ENCODE measurements around the gene IDH3G. TPM values are rescaled to one million over a fixed set of nuclear protein-coding genes. Genes with fewer than 3 reads are reported as not detected.

Gene IDH3G
- total and polyA plus RNA-seq, 8 donors: 31.0 to 186 (median 54.2) TPM

DNA sequence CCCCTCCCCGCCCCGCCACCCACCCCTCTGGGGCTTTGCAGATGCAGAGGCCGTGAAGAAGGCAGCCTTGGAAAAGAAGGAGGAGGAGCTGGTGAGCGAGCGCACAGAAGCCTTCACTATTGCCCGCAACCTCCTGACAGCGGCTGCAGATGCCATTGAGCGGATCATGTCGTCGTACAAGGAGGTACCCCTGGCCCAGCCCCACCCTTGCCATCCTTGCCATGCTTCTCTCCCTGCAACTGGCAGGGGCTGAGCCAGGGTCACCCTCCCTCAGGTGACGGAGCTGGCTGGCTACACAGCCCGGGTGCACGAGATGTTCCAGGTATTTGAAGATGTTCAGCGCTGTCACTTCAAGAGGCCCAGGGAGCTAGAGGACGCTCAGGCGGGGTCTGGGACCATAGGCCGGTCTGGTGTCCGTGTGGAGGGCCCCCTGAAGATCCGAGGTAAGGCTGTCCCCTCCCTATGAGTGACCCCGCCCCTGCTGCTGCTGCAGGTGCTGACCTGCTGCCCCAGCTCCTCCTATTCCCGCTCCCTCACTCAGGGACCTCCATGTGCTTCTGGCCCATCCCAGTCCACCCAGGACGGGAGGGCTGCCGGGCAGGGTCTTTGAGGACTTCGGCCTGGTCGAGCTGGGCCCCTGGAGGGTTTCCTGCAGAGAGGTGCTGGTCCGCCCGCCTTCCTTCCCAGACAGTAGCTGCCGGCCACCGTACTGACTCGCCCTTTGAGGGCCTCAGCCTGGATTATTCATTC lies 57.9 kb downstream of the IDH3G start:
- peaks cover 0 to 21% (median 6%) of the 10 kb centered on the region in 4 donors for H3K9me3 ChIP-seq
- no peaks in the 10 kb centered on the region for H3K4me1 ChIP-seq
- intact Hi-C loops (cut with DNase I; ENCODE audit: low total_unique reads): no loop called here
- H3K36me3 ChIP-seq: peaks cover 0 to 55% (median 35%) of the 10 kb centered on the region in 4 donors
- H3K27me3 ChIP-seq: no peaks in the 10 kb centered on the region
- no peak overlapping the region for H3K27ac ChIP-seq
- WGBS, 5 donors: 83 to 94% (median 90%) methylated on average over 8 to 30 of the region's 30 CpGs
- H3K4me3 ChIP-seq: no peak overlapping the region
- DNase-seq: no peak
- TF ChIP-seq POLR2AphosphoS5 (IDR thresholded peaks at IDR 0.05) (no peak), POLR2A (IDR thresholded peaks at IDR 0.05) (no peak), EP300 (IDR thresholded peaks at IDR 0.05) (no peak)

Other genes with a start within 250 kb of the IDH3G start
- 10 to 100 TPM in 3 of 5 donors, under 1 TPM in 1, not detected in 1; 0.58 to 55.4 (median 17.0) TPM for gene CCNQ, start 195.2 kb downstream of the IDH3G start, total RNA-seq
- 10 to 100 TPM; 26.2 to 36.5 (median 32.2) TPM for gene CCNQ, start 195.2 kb downstream of the IDH3G start, polyA plus RNA-seq
- under 1 TPM in 1 of 5 donors, not detected in 4; 0.18 TPM for gene DUSP9, start 147.2 kb downstream of the IDH3G start, total RNA-seq
- gene DUSP9, start 147.2 kb downstream of the IDH3G start, polyA plus RNA-seq: under 1 TPM in 1 of 3 donors, not detected in 2; 0.25 TPM
- 10 to 100 TPM in 2 of 5 donors, 1 to 10 TPM in 2, under 1 TPM in 1; 0.87 to 21.0 (median 8.3) TPM for gene PNCK, start 120.6 kb downstream of the IDH3G start, total RNA-seq
- gene PNCK, start 120.6 kb downstream of the IDH3G start, polyA plus RNA-seq: 10 to 100 TPM in 1 of 3 donors, under 1 TPM in 1, not detected in 1; 0.44 to 14.9 TPM
- gene SLC6A8, start 106.4 kb downstream of the IDH3G start, total RNA-seq: 10 to 100 TPM; 17.7 to 32.7 (median 19.1) TPM
- 10 to 100 TPM in 2 of 3 donors, 1 to 10 TPM in 1; 7.3 to 30.9 (median 15.9) TPM for gene SLC6A8, start 106.4 kb downstream of the IDH3G start, polyA plus RNA-seq
- 100 to 1,000 TPM in 1 of 5 donors, 10 to 100 TPM in 3, under 1 TPM in 1; 0.58 to 121 (median 75.9) TPM for gene BCAP31, start 70.0 kb downstream of the IDH3G start, total RNA-seq
- gene BCAP31, start 70.0 kb downstream of the IDH3G start, polyA plus RNA-seq: 100 to 1,000 TPM in 1 of 3 donors, 10 to 100 TPM in 2; 49.6 to 156 (median 88.0) TPM
- 10 to 100 TPM in 3 of 5 donors, 1 to 10 TPM in 2; 2.4 to 22.3 (median 14.5) TPM for gene ABCD1, start 69.5 kb downstream of the IDH3G start, total RNA-seq
- 1 to 10 TPM; 3.2 to 3.7 (median 3.4) TPM for gene ABCD1, start 69.5 kb downstream of the IDH3G start, polyA plus RNA-seq
- 10 to 100 TPM in 3 of 5 donors, 1 to 10 TPM in 2; 1.8 to 49.2 (median 18.7) TPM for gene PLXNB3, start 30.1 kb downstream of the IDH3G start, total RNA-seq
- 10 to 100 TPM in 1 of 3 donors, 1 to 10 TPM in 2; 5.2 to 11.9 (median 6.0) TPM for gene PLXNB3, start 30.1 kb downstream of the IDH3G start, polyA plus RNA-seq
- gene SRPK3, start 13.3 kb downstream of the IDH3G start, total RNA-seq: 1 to 10 TPM in 3 of 5 donors, not detected in 2; 1.1 to 3.6 (median 1.6) TPM
- gene SRPK3, start 13.3 kb downstream of the IDH3G start, polyA plus RNA-seq: 1 to 10 TPM in 1 of 3 donors, under 1 TPM in 2; 0.35 to 1.7 (median 0.46) TPM
- 100 to 1,000 TPM in 3 of 5 donors, 10 to 100 TPM in 2; 13.9 to 186 (median 150) TPM for gene SSR4, start 293 bp upstream of the IDH3G start, total RNA-seq
- 100 to 1,000 TPM; 554 to 717 (median 646) TPM for gene SSR4, start 293 bp upstream of the IDH3G start, polyA plus RNA-seq
- gene PDZD4, start 36.2 kb upstream of the IDH3G start, total RNA-seq: 10 to 100 TPM in 1 of 5 donors, 1 to 10 TPM in 4; 4.6 to 11.1 (median 6.7) TPM
- 1 to 10 TPM; 2.1 to 5.5 (median 3.4) TPM for gene PDZD4, start 36.2 kb upstream of the IDH3G start, polyA plus RNA-seq
- gene L1CAM, start 91.8 kb upstream of the IDH3G start, total RNA-seq: 10 to 100 TPM in 1 of 5 donors, 1 to 10 TPM in 3, under 1 TPM in 1; under 0.01 to 19.1 (median 2.8) TPM
- 1 to 10 TPM in 1 of 3 donors, under 1 TPM in 2; 0.62 to 3.1 (median 0.76) TPM for gene L1CAM, start 91.8 kb upstream of the IDH3G start, polyA plus RNA-seq
- under 1 TPM in 1 of 5 donors, not detected in 4; 0.37 TPM for gene AVPR2, start 110.3 kb upstream of the IDH3G start, total RNA-seq
- gene AVPR2, start 110.3 kb upstream of the IDH3G start, polyA plus RNA-seq: 1 to 10 TPM in 2 of 3 donors, under 1 TPM in 1; 0.19 to 1.4 (median 1.1) TPM
- 10 to 100 TPM; 18.5 to 93.9 (median 67.7) TPM for gene ARHGAP4, start 131.9 kb upstream of the IDH3G start, total RNA-seq
- gene ARHGAP4, start 131.9 kb upstream of the IDH3G start, polyA plus RNA-seq: 10 to 100 TPM; 24.9 to 35.5 (median 25.2) TPM
- gene NAA10, start 140.7 kb upstream of the IDH3G start, total RNA-seq: 10 to 100 TPM; 23.2 to 63.8 (median 35.6) TPM
- gene NAA10, start 140.7 kb upstream of the IDH3G start, polyA plus RNA-seq: 100 to 1,000 TPM; 114 to 161 (median 125) TPM
- 1 to 10 TPM in 2 of 5 donors, not detected in 3; 2.3 to 8.3 TPM for gene RENBP, start 150.3 kb upstream of the IDH3G start, total RNA-seq
- gene RENBP, start 150.3 kb upstream of the IDH3G start, polyA plus RNA-seq: 10 to 100 TPM in 1 of 3 donors, 1 to 10 TPM in 2; 4.4 to 12.7 (median 8.1) TPM
- 10 to 100 TPM; 13.2 to 61.6 (median 35.3) TPM for gene HCFC1, start 177.4 kb upstream of the IDH3G start, total RNA-seq
- 10 to 100 TPM in 2 of 3 donors, 1 to 10 TPM in 1; 9.0 to 13.9 (median 12.6) TPM for gene HCFC1, start 177.4 kb upstream of the IDH3G start, polyA plus RNA-seq
- 10 to 100 TPM in 1 of 5 donors, 1 to 10 TPM in 2, under 1 TPM in 1, not detected in 1; 0.89 to 16.2 (median 2.9) TPM for gene TMEM187, start 178.4 kb upstream of the IDH3G start, total RNA-seq
- 1 to 10 TPM; 2.3 to 7.0 (median 6.3) TPM for gene TMEM187, start 178.4 kb upstream of the IDH3G start, polyA plus RNA-seq
- gene IRAK1, start 225.5 kb upstream of the IDH3G start, total RNA-seq: 100 to 1,000 TPM in 2 of 5 donors, 10 to 100 TPM in 3; 25.5 to 211 (median 75.2) TPM
- 10 to 100 TPM; 52.1 to 73.9 (median 59.1) TPM for gene IRAK1, start 225.5 kb upstream of the IDH3G start, polyA plus RNA-seq